ENCODE data around the gene ARRB1. TPM values are rescaled to one million over a fixed set of nuclear protein-coding genes. Genes with fewer than 3 reads are reported as not detected.
A peak's percentile ranks its signal among the peaks of the same experiment; 100 is the strongest.

Gene ARRB1
- total RNA-seq, 1 donor from 2014 or later: 1.0 TPM

DNA sequence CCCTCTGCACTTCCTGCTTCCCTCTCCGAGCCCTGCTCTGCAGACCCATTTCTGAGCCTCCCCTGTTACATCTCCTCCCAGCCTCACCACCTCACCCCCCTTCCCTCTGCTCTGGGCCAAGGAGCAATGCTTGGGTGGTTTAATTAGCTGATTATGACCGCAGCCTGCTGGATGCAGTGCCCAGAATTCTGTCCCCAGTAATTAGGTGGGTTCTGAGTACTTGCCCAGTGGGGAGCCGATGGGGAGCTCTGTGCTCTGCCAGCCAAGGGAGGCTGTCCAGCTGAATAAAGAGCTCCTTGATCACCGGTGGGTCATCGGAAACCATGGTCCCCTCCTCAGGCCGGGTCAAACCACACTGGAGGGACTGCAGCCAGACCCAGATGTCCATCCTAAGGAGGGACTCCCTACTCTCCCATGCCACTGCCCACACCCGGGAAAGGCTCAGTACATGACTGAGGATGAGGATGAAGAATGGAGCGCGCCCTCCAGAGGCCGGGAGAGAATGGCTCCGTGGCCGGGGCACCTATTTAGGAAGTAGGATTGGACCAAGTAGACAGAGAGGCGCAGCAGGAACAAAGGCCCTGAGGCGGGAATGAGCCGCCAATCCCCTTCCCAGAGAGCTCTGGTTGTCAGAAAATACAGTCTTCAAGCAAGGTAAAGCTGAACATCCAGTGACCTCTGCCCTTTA is 9.1 kb downstream of the ARRB1 start:
- no peak for TF ChIP-seq EZH2phosphoT487 (IDR thresholded peaks at IDR 0.05)
- TF ChIP-seq EZH2 (IDR thresholded peaks at IDR 0.05): no peak
- TF ChIP-seq, protein P1, sequence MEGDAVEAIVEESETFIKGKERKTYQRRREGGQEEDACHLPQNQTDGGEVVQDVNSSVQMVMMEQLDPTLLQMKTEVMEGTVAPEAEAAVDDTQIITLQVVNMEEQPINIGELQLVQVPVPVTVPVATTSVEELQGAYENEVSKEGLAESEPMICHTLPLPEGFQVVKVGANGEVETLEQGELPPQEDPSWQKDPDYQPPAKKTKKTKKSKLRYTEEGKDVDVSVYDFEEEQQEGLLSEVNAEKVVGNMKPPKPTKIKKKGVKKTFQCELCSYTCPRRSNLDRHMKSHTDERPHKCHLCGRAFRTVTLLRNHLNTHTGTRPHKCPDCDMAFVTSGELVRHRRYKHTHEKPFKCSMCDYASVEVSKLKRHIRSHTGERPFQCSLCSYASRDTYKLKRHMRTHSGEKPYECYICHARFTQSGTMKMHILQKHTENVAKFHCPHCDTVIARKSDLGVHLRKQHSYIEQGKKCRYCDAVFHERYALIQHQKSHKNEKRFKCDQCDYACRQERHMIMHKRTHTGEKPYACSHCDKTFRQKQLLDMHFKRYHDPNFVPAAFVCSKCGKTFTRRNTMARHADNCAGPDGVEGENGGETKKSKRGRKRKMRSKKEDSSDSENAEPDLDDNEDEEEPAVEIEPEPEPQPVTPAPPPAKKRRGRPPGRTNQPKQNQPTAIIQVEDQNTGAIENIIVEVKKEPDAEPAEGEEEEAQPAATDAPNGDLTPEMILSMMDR (IDR thresholded peaks at IDR 0.05): no peak
- H2AFZ ChIP-seq (replicated peaks): no peak overlapping the region
- no peak overlapping the region for H3K4me2 ChIP-seq
- DNase-seq (ENCODE audit: low spot score): no peak
- peaks cover 2% of the 10 kb centered on the region for H3K27me3 Mint-ChIP-seq (ENCODE audit: insufficient read depth, low read depth)
- peaks cover 54% of the 10 kb centered on the region for H3K4me1 Mint-ChIP-seq
- H3K27me3 ChIP-seq: no peaks in the 10 kb centered on the region
- H3K27ac ChIP-seq: no peak overlapping the region
- no peaks in the 10 kb centered on the region for H3K36me3 Mint-ChIP-seq
- no peak overlapping the region for H3K27ac Mint-ChIP-seq
- no peaks in the 10 kb centered on the region for H3K36me3 ChIP-seq
- no peaks in the 10 kb centered on the region for H3K9me3 ChIP-seq (ENCODE audit: low read depth)
- no peak overlapping the region for H3K4me3 Mint-ChIP-seq
- no peak overlapping the region for H3K4me3 ChIP-seq
- no peaks in the 10 kb centered on the region for H4K20me1 ChIP-seq (ENCODE audit: low read depth)
- H3F3A ChIP-seq (ENCODE audit: low read depth): peaks cover 17% of the 10 kb centered on the region
- no peak overlapping the region for H3K9ac ChIP-seq
- peaks cover 14% of the 10 kb centered on the region for H3K4me1 ChIP-seq
- H3K79me2 ChIP-seq (ENCODE audit: low read depth): no peaks in the 10 kb centered on the region
- H3K9me3 Mint-ChIP-seq: no peaks in the 10 kb centered on the region

DNA sequence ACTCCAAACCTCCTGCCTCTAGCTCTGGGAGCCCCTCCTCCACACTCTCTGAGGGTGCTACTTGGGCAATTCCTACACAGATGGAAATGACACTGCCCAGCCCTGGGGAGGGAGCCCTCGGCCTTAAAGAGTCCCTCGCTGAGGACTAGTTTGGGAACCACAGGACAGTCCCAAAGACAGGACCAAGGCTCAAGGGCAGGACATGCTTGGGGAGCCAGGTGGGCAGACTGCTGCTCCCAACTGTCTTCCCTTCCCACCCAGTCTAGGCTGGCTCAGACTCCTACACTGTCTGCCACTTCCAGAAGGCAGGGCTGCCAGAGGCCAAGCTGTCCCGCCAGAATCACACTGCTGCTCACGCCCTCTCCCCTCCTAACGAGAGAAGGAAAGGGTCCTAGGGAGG is 9.8 kb downstream of the ARRB1 start:
- peaks cover 14% of the 10 kb centered on the region for H3K4me1 ChIP-seq
- Mint-ChIP-seq H3K9me3 (no peaks in the 10 kb centered on the region), H3K4me3 (no peak overlapping the region), H3K27me3 (ENCODE audit: insufficient read depth, low read depth) (peaks cover 2% of the 10 kb centered on the region), H3K36me3 (no peaks in the 10 kb centered on the region), H3K4me1 (peaks cover 59% of the 10 kb centered on the region), H3K27ac (no peak overlapping the region)
- H3K36me3 ChIP-seq: no peaks in the 10 kb centered on the region
- H3K9me3 ChIP-seq (ENCODE audit: low read depth): no peaks in the 10 kb centered on the region
- no peak overlapping the region for H3K4me2 ChIP-seq
- no peak overlapping the region for H3K9ac ChIP-seq
- H3K27me3 ChIP-seq: no peaks in the 10 kb centered on the region
- H3K79me2 ChIP-seq (ENCODE audit: low read depth): no peaks in the 10 kb centered on the region
- DNase-seq (ENCODE audit: low spot score): no peak
- H2AFZ ChIP-seq (replicated peaks): no peak overlapping the region
- TF ChIP-seq EZH2phosphoT487 (IDR thresholded peaks at IDR 0.05) (no peak), EZH2 (IDR thresholded peaks at IDR 0.05) (no peak)
- TF ChIP-seq, protein P1 (IDR thresholded peaks at IDR 0.05): no peak
- no peak overlapping the region for H3K4me3 ChIP-seq
- no peaks in the 10 kb centered on the region for H4K20me1 ChIP-seq (ENCODE audit: low read depth)
- H3F3A ChIP-seq (ENCODE audit: low read depth): peaks cover 17% of the 10 kb centered on the region
- no peak overlapping the region for H3K27ac ChIP-seq

DNA sequence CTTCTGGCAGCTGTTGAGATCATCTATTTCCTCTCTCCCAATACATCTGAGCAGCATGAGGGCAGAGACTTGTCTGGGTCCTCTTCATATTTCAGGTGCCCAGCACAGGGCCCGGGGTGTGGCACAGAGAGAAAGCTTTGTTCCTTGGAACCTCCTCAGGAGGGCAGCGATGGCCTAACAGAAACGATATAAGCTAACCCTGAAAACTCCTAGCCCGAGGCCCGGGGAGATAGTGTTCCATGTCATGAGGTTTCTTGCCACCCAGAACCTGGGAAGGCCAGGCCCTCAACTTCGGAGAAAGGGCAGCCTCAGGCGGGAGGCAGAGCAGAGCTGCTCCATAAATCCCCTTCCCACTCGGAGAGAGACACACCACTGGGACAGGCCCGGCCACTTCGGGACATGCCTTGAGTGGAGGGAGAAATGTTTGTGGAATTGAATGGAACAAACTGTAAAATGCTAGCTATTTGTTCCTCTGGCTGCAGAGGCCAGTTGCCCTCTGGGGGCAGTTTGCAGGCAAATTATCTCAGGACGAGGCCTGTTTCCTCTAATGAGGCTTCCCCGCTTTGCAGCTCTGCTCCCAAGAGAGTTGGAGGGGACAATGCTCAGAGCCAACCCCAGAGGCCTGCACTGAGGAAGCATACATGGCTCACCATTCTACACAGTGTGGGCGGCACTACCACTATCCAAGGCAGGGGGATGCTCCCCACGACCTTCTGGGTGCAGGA is 11.6 kb downstream of the ARRB1 start:
- Histone ChIP-seq H3K79me2 (ENCODE audit: low read depth) (no peaks in the 10 kb centered on the region), H3K9me3 (ENCODE audit: low read depth) (no peaks in the 10 kb centered on the region), H3K36me3 (no peaks in the 10 kb centered on the region), H3K4me1 (peaks cover 15% of the 10 kb centered on the region), H3K27me3 (no peaks in the 10 kb centered on the region), H3K27ac (no peak overlapping the region), H2AFZ (replicated peaks) (peak overlapping the region; percentile 81), H3F3A (ENCODE audit: low read depth) (peaks cover 17% of the 10 kb centered on the region), H3K4me3 (no peak overlapping the region), H4K20me1 (ENCODE audit: low read depth) (no peaks in the 10 kb centered on the region), H3K9ac (no peak overlapping the region), H3K4me2 (peak overlapping the region; percentile 0)
- DNase-seq (ENCODE audit: low spot score): peak; percentile 23
- TF ChIP-seq EZH2phosphoT487 (IDR thresholded peaks at IDR 0.05): no peak
- TF ChIP-seq EZH2 (IDR thresholded peaks at IDR 0.05): no peak
- TF ChIP-seq, protein P1 (IDR thresholded peaks at IDR 0.05): no peak
- peak overlapping the region; percentile 90 for H3K27ac Mint-ChIP-seq
- H3K9me3 Mint-ChIP-seq: no peaks in the 10 kb centered on the region
- no peaks in the 10 kb centered on the region for H3K36me3 Mint-ChIP-seq
- H3K4me1 Mint-ChIP-seq: peaks cover 53% of the 10 kb centered on the region
- H3K4me3 Mint-ChIP-seq: no peak overlapping the region
- no peaks in the 10 kb centered on the region for H3K27me3 Mint-ChIP-seq (ENCODE audit: insufficient read depth, low read depth)

Measured in neural progenitor cell (in vitro differentiated cells).